ENCODE measurements around the gene RBM20.

- TF ChIP-seq CTCF (IDR thresholded peaks at IDR 0.05) (no peak), POLR2A (IDR thresholded peaks at IDR 0.05) (no peak)
Measured at GRCh38 chr10:110817614-110818013, 173.5 kb downstream of the RBM20 start.
